BLaER1 (cell line): ENCODE results near the gene CRYBG1.

Experiments used
- H3K27ac ChIP-seq: shearing (Covaris generic); formaldehyde crosslinking; 2 replicates; pipeline ENCODE4 v1.8.1; 2022
- H3K27me3 ChIP-seq: shearing (Covaris generic); formaldehyde crosslinking; 2 replicates; pipeline ENCODE4 v1.8.1; 2022
- H3K36me3 ChIP-seq: shearing (Covaris generic); formaldehyde crosslinking; 2 replicates; pipeline ENCODE4 v1.8.1; 2022
- H3K4me1 ChIP-seq: shearing (Covaris generic); formaldehyde crosslinking; 2 replicates; pipeline ENCODE4 v1.8.1; 2022
- H3K4me2 ChIP-seq: shearing (Covaris generic); formaldehyde crosslinking; 2 replicates; pipeline ENCODE4 v1.8.1; 2022
- H3K4me3 ChIP-seq: shearing (Covaris generic); formaldehyde crosslinking; 2 replicates; pipeline ENCODE4 v1.8.1; 2022
- H3K9ac ChIP-seq: shearing (Covaris generic); formaldehyde crosslinking; 2 replicates; pipeline ENCODE4 v1.8.1; 2022
- H3K9me3 ChIP-seq: shearing (Covaris generic); formaldehyde crosslinking; 2 replicates; pipeline ENCODE4 v1.8.1; 2022
- H4K20me1 ChIP-seq: shearing (Covaris generic); formaldehyde crosslinking; 2 replicates; pipeline ENCODE4 v1.8.1; 2022
- Cebpa-rat ChIP-seq: shearing (Covaris generic); IDR thresholded peaks from 2 replicates; pipeline ENCODE4 v1.8.1; 2022

Gene CRYBG1

DNA sequence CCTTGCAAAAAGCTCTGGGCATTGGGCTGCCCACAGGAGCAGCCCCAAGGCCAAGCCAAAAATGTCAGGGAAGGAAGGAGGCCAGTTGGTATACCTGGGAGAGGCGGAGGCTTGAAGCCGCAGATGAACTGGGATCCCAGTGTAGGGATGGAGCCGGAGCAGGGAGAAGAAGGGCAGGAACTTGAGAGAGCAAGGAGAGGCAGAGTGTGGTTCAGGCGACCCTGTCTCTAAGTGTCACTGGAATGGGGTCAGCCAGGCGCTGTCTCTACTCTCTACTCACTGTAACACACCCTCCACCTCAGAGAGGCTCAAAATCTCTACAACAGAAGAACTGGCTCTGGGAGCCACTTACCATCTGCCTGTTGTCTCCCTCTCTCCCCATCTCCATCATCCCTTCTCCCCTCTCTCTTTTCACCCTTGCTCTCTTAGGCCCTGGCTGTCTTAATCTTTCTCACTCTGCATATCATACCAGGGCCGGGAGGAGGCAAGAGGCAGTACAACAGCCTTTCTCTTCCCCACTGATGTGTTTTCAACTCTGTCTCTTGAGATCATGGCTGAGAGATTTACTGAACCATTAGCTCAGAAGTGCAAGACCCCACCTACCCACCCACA lies 93.3 kb downstream of the CRYBG1 start:
- TF ChIP-seq Cebpa-rat = no peak
- no peaks in the 10 kb centered on the region for H3K9me3 ChIP-seq
- no peaks in the 10 kb centered on the region for H3K36me3 ChIP-seq
- H3K4me2 ChIP-seq = no peak overlapping the region
- no peak overlapping the region for H3K4me3 ChIP-seq
- no peaks in the 10 kb centered on the region for H3K4me1 ChIP-seq
- H3K27ac ChIP-seq = no peak overlapping the region
- no peak overlapping the region for H3K9ac ChIP-seq
- no peaks in the 10 kb centered on the region for H3K27me3 ChIP-seq
- no peaks in the 10 kb centered on the region for H4K20me1 ChIP-seq

- H3K4me2 ChIP-seq = no peak overlapping the region
- no peak for TF ChIP-seq Cebpa-rat
- no peak overlapping the region for H3K9ac ChIP-seq
- no peaks in the 10 kb centered on the region for H3K4me1 ChIP-seq
- H3K27me3 ChIP-seq = no peaks in the 10 kb centered on the region
- no peak overlapping the region for H3K4me3 ChIP-seq
- H3K9me3 ChIP-seq = no peaks in the 10 kb centered on the region
- no peak overlapping the region for H3K27ac ChIP-seq
- no peaks in the 10 kb centered on the region for H3K36me3 ChIP-seq
- H4K20me1 ChIP-seq = no peaks in the 10 kb centered on the region
These were observed 96.2 kb downstream of the CRYBG1 start for GRCh38 chr6:106456756-106457155.

DNA sequence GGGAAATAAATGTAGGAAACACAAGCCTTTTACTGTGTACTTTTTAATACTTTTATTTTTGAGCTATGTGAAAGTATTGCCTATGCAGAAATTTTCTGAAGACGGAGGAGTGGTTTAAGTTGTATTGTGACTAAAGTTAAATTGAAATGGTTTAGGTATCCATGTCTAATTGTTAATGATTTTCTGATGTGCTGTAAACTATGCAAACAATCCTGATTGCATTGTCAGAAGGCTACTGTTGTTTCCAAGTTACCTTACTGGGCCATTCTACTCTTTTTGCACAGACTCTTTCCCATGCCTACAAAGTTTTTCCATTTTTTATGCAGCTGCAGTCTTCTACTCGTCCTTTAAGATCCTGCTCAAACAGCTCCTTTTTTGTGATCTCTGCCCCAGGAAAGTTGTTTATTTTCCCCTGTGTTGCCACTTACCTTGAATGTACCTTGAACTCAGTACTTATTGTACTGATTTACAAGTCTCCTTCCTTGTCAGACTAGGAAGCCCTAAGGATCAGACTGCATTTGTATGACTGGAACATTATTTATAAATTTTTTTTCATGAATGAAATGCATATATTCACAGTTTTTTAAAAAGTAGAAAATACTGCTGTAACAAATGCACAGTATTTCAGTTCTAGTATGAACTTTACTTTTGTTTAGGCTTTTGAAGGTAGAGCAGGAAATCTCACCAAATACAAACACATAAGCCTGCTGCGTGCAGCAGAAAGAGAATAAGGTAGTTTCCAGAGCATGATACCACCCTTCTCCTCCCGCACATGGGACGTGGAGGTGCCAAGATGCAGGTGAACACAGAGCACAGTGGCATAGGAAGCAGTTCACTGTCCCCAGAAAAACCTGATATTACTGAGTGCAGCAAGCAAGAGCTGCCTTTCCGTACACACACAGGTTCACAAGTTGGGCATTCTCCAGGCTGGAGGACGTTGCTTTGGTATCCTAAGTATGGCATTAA lies 97.8 kb downstream of the CRYBG1 start:
- no peaks in the 10 kb centered on the region for H3K36me3 ChIP-seq
- H3K27ac ChIP-seq = no peak overlapping the region
- no peaks in the 10 kb centered on the region for H3K27me3 ChIP-seq
- H3K4me1 ChIP-seq = no peaks in the 10 kb centered on the region
- no peaks in the 10 kb centered on the region for H3K9me3 ChIP-seq
- no peak overlapping the region for H3K4me2 ChIP-seq
- H4K20me1 ChIP-seq = no peaks in the 10 kb centered on the region
- H3K4me3 ChIP-seq = no peak overlapping the region
- no peak for TF ChIP-seq Cebpa-rat
- H3K9ac ChIP-seq = no peak overlapping the region

DNA sequence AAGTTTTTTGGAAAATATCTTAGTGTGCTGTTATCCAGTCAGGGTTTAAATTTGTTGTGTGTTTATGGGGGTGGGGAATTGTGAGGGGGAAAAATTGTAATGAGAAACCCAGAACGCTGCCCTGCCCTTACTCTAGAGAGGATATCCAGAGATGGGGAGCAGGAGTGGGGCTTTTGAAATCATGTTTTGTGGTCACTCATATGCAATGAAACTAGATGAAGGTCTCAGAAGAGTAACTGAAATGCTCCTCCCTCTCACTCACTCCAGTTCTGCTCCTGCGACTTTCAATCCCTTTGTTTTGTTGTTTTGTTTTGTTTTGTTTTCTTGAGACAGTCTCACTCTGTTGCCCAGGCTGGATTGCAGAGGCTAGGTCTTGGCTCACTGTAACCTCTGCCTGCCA lies 100.0 kb downstream of the CRYBG1 start:
- Histone ChIP-seq H3K9ac (no peak overlapping the region), H3K27ac (no peak overlapping the region), H3K4me1 (no peaks in the 10 kb centered on the region), H4K20me1 (no peaks in the 10 kb centered on the region), H3K4me3 (no peak overlapping the region), H3K27me3 (no peaks in the 10 kb centered on the region), H3K36me3 (no peaks in the 10 kb centered on the region), H3K4me2 (no peak overlapping the region), H3K9me3 (no peaks in the 10 kb centered on the region)
- TF ChIP-seq Cebpa-rat = no peak

- no peak overlapping the region for H3K27ac ChIP-seq
- H3K9ac ChIP-seq = no peak overlapping the region
- H3K4me3 ChIP-seq = no peak overlapping the region
- H3K36me3 ChIP-seq = no peaks in the 10 kb centered on the region
- no peaks in the 10 kb centered on the region for H3K27me3 ChIP-seq
- H4K20me1 ChIP-seq = no peaks in the 10 kb centered on the region
- TF ChIP-seq Cebpa-rat = no peak
- no peaks in the 10 kb centered on the region for H3K9me3 ChIP-seq
- no peaks in the 10 kb centered on the region for H3K4me1 ChIP-seq
- no peak overlapping the region for H3K4me2 ChIP-seq
These were observed 100.6 kb downstream of the CRYBG1 start for GRCh38 chr6:106461084-106461483.

DNA sequence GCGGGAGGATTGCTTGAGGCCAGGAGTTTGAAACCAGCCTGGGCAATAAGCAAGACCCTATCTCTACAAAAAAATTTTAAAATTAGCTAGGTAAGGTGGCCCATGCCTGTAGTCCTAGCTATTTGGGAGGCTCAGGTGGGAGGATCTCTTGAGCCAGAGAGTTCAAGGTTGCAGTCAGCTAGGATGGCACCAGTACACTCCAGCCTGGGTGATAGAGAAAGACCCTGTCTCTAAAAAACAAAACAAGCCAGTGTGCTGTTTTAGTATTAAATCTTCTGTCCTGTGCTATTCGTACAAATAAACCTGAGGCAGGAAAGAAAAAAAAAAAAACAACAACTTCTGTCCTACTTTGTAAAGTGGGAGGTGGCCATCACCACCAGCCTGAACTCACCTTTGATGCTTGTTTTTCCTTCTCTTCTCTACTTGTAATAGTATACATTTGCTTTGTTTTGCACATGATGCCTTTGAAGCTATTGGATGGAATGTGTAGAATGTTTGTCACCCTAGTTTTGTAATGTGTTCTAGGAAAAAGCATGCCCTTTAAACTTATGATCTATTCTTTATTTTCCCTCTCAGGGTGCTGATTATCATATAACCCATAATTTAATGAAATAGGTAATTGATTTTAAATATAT lies 102.5 kb downstream of the CRYBG1 start:
- H3K9ac ChIP-seq = no peak overlapping the region
- H3K4me3 ChIP-seq = no peak overlapping the region
- no peaks in the 10 kb centered on the region for H3K9me3 ChIP-seq
- H3K4me1 ChIP-seq = no peaks in the 10 kb centered on the region
- no peak overlapping the region for H3K4me2 ChIP-seq
- H3K27ac ChIP-seq = no peak overlapping the region
- H3K36me3 ChIP-seq = no peaks in the 10 kb centered on the region
- no peaks in the 10 kb centered on the region for H3K27me3 ChIP-seq
- TF ChIP-seq Cebpa-rat = no peak
- no peaks in the 10 kb centered on the region for H4K20me1 ChIP-seq

DNA sequence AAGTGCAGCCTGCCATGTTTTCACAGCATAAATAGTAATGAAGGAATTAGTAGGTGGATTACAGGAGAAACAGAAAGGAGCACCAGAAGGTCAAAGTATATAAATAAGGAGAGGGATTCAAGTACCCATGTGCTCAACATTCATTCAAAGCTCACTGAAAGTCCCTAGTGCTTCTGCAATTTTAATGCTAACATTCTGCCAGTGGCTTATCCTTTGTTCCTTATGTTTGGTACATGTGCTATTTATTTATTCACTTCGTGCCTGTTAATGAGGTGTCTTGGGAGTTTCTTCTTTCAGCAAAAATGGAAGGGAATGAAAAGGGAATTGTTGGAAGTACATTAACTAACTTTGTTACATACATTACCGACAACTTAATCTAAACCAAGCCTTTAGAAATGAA lies 105.7 kb downstream of the CRYBG1 start:
- Histone ChIP-seq H3K4me2 (no peak overlapping the region), H3K9me3 (no peaks in the 10 kb centered on the region), H4K20me1 (no peaks in the 10 kb centered on the region), H3K27ac (no peak overlapping the region), H3K4me1 (no peaks in the 10 kb centered on the region), H3K36me3 (no peaks in the 10 kb centered on the region), H3K4me3 (no peak overlapping the region), H3K27me3 (no peaks in the 10 kb centered on the region), H3K9ac (no peak overlapping the region)
- TF ChIP-seq Cebpa-rat = no peak

- Histone ChIP-seq H3K9me3 (no peaks in the 10 kb centered on the region), H3K4me1 (no peaks in the 10 kb centered on the region), H3K27ac (no peak overlapping the region), H3K4me2 (no peak overlapping the region), H3K4me3 (no peak overlapping the region), H4K20me1 (no peaks in the 10 kb centered on the region), H3K36me3 (no peaks in the 10 kb centered on the region), H3K9ac (no peak overlapping the region), H3K27me3 (no peaks in the 10 kb centered on the region)
- no peak for TF ChIP-seq Cebpa-rat
These were observed 108.4 kb downstream of the CRYBG1 start for GRCh38 chr6:106468935-106469334.

GRCh38 chr6:106469882-106470281 lies 109.4 kb downstream of the CRYBG1 start:
- Histone ChIP-seq H3K9ac (no peak overlapping the region), H4K20me1 (no peaks in the 10 kb centered on the region), H3K27ac (no peak overlapping the region), H3K36me3 (no peaks in the 10 kb centered on the region), H3K4me2 (no peak overlapping the region), H3K4me3 (no peak overlapping the region), H3K27me3 (no peaks in the 10 kb centered on the region), H3K9me3 (no peaks in the 10 kb centered on the region), H3K4me1 (no peaks in the 10 kb centered on the region)
- TF ChIP-seq Cebpa-rat = no peak

DNA sequence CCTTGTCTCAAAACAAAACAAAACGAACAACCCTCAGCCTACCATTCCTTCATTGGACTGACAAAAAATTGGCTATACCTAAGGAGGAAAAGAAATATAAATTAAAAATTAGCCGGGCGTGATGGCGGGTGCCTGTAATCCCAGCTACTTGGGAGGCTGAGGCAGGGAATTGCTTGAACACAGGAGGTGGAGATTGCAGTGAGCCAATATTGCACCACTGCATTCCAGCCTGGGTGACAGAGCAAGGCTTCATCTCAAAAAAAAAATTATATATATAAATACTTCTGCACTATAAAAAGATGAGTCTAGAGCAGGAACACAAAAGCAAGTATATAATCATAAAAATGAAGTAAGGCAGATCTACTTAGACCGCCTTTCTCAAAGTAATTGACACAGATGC lies 109.8 kb downstream of the CRYBG1 start:
- H3K27me3 ChIP-seq = no peaks in the 10 kb centered on the region
- no peak overlapping the region for H3K4me3 ChIP-seq
- no peaks in the 10 kb centered on the region for H3K36me3 ChIP-seq
- H3K27ac ChIP-seq = no peak overlapping the region
- no peaks in the 10 kb centered on the region for H3K9me3 ChIP-seq
- TF ChIP-seq Cebpa-rat = no peak
- no peak overlapping the region for H3K4me2 ChIP-seq
- no peaks in the 10 kb centered on the region for H3K4me1 ChIP-seq
- H3K9ac ChIP-seq = no peak overlapping the region
- H4K20me1 ChIP-seq = no peaks in the 10 kb centered on the region
